ES-I3 (cell line): ENCODE measurements around the gene PODNL1.

Experiments
- H3K36me3 ChIP-seq: 2 replicates; pipeline ENCODE4 v1.6.1; 2013; ENCODE audit warnings: mild to moderate bottlenecking, low read length, control low read depth, moderate library complexity; ENCODE audit not compliant: insufficient read depth
- H3K4me1 ChIP-seq: 2 replicates; pipeline ENCODE4 v1.6.1; 2013; ENCODE audit warnings: mild to moderate bottlenecking, control low read depth, low read length; ENCODE audit not compliant: insufficient read depth
- H3K9ac ChIP-seq: 2 replicates; pipeline ENCODE4 v1.6.1; 2013; ENCODE audit warnings: low read depth, mild to moderate bottlenecking, low read length, moderate library complexity
- H3K9me3 ChIP-seq: 2 replicates; pipeline ENCODE4 v1.6.1; 2013; ENCODE audit warnings: mild to moderate bottlenecking, low read length, moderate library complexity; ENCODE audit not compliant: control insufficient read depth, insufficient read depth

The PODNL1 gene

DNA sequence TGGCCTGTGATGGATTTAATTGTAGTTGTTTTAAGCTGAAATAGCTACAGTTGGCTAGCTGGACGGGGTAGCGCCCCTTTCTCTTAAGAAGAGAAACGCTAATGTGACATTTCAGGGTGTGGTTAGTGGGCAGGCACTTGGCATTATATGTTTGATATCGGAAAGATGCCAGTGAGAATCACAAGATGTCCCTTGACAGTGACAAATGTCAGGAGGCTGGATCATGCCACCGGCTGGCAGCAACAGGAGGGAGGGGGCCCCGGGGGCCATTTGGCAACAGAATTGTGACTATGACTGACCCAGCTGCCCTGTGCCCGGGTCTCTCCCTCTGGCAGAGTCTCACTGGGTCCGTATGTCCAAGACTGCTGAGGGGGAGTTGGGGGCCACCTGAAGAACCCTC lies 18.8 kb upstream of the PODNL1 start:
- Histone ChIP-seq H3K4me1 (no peaks in the 10 kb centered on the region; the same call in 1 of the 2 replicates), H3K9ac (no peak overlapping the region), H3K36me3 (peaks cover 20% of the 10 kb centered on the region), H3K9me3 (no peaks in the 10 kb centered on the region)

DNA sequence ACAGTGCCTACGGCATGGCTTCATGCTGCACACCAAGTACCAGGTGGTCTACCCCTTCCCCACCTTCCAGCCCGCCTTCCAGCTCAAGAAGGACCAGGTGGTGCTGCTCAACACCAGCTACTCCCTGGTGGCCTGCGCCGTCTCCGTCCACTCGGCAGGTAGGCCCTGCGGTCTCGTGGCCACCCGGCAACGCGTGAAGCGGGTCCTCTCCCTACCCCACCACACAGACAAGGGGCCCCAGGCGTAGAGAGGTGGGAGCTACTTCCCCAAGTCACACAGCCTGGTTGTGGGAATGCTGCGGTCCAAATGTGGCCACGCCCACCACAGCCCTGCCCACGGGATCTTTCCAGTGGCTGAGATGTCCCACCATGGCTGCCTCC lies 18.1 kb upstream of the PODNL1 start:
- H3K9ac ChIP-seq = no peak overlapping the region
- H3K4me1 ChIP-seq = no peaks in the 10 kb centered on the region; the same call in 1 of the 2 replicates
- no peaks in the 10 kb centered on the region for H3K9me3 ChIP-seq
- H3K36me3 ChIP-seq = peaks cover 20% of the 10 kb centered on the region

DNA sequence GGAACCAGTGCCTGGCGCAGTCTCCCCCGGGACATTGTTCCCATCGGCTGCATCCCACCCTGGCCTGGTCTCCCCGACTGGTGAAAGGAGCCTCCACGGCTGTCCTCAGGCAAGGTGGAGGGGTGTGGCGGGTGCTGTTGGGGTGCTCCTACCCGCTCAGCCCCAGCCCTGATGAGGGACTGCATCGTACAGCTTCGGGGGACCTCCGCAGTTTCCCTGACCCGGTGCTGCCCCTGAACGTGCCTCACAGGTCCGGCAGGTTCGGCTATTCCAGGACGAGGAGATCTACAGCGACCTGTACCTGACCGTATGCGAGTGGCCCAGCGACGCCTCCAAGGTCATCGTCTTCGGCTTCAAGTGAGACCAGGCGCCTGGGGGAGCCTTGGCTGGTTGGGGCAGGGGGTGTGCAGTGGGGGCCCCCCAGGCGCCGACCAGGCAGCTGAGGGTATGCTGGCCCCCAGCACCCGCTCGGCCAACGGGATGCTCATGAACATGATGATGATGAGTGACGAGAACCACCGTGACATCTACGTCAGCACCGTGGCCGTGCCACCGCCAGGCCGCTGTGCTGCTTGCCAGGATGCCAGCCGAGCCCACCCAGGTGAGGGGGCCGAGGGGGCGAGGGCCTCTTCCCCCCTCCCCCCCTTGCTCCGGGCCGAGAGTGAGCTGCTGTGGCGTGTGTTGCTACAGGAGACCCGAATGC lies 17.6 kb upstream of the PODNL1 start:
- Histone ChIP-seq H3K9ac (no peak overlapping the region), H3K36me3 (peaks cover 20% of the 10 kb centered on the region), H3K9me3 (no peaks in the 10 kb centered on the region), H3K4me1 (no peaks in the 10 kb centered on the region)

DNA sequence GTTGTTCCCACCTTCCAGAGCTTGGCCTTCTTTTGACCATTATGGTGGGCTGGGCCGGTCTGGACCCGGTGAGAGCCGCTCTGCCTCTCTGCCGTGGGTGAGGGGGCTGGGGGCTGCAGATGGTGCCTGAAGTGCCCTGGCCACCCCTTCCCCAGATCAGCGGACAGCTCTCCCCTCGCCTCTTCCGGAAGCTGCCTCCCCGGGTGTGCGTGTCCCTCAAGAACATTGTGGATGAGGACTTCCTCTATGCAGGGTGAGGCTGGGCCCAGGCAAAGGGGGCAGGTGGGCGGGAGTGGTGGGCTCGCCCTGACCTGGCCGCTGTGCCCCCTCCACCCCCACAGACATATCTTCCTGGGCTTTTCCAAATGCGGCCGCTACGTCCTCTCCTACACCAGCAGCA lies 16.0 kb upstream of the PODNL1 start:
- H3K4me1 ChIP-seq = no peaks in the 10 kb centered on the region
- H3K9ac ChIP-seq = no peak overlapping the region
- H3K9me3 ChIP-seq = no peaks in the 10 kb centered on the region
- H3K36me3 ChIP-seq = peaks cover 20% of the 10 kb centered on the region

DNA sequence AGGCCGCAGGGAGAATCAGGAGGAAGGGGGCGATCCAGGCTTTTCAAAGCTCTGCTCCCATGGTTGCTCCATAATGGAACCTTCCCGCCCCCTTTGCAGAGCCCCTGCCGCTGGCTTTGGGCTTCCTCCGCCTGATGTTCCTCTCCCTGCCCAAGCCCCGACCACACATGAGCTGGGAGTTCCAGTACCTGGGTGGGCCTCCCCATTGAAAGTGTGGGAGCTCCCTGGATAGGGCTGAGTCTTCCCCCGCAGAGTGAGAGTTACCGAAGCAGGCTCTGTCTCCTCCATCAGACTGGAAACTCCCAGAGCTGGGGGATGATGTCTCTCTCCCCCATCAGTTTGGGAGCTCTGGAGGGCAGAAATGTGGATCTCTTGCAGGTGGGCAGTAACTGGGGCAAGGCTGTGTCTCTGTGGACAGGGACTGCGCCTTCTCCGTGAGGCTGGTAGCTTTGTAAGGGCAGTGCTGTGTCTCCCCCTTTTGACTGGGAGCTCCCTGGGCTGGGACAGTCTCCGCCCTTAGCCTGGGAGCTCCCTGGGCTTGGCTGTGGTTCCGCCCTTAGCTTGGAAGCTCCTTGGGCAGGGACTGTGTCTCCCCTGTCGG lies 14.8 kb upstream of the PODNL1 start:
- Histone ChIP-seq H3K4me1 (no peaks in the 10 kb centered on the region), H3K9me3 (no peaks in the 10 kb centered on the region), H3K36me3 (peaks cover 20% of the 10 kb centered on the region), H3K9ac (peak overlapping the region; percentile 53)

DNA sequence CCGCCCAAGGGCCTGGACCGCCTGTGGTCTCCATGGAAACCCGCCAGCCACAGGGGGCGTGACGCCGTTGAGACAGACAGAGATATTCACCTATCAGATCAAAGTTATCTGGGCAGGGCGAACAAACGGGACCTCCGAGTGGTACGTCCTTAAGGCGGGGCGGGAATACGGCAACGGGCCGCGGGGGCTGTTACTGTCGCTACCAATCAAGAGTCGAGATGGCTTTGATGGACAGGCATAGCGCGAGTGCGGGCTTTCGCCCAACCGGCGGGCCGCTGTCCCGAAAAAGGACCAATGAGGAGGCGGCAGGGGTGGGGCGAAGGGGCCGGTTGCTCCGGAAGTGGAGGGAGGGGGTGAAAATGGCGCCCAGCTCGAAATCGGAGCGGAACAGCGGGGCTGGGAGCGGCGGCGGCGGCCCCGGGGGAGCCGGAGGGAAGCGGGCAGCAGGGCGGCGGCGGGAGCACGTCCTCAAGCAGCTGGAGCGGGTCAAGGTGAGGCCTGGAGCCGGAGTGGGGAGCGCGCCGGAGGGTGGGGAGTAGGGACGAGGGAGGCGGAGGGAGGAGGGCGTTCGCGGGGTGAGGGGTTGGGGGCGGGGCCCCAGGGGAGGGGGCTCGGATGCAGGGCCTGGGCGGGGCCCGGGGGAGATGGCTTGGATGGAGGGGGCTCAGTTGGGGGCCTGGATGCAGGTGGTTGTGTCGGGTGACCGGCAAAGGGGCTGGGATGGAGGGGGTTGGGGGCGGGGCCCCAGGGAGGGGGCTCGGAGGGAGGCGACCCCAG lies 14.1 kb upstream of the PODNL1 start, which contains the start of gene DCAF15:
Gene DCAF15 (plus strand): TSS at position 356 of the 777 bp plus-strand sequence. CDS start 4 bp downstream, at position 360.
- Histone ChIP-seq H3K36me3 (peaks cover 13% of the 10 kb centered on the region; the same call in 1 of the 2 replicates), H3K9ac (peak within 1 kb of the TSS; percentile 68), H3K4me1 (no peaks in the 10 kb centered on the region), H3K9me3 (no peaks in the 10 kb centered on the region)

DNA sequence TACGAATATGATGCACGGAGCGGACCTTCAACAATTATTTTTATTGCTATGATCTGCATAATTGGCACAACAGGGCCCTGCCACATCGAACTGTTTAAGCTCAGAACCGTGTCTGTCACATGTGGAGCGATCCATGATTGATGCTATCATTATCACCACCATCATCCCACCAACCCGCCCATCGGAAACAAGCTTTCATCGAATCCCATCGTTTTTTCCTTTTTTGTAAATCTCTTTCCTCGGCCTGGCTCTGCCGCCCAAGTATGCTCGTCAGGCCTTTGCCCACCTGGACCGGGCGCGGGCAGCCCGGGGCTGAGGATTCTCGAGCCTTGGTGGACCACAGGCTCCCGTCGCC lies 13.6 kb upstream of the PODNL1 start:
- Histone ChIP-seq H3K9me3 (no peaks in the 10 kb centered on the region), H3K36me3 (peaks cover 8% of the 10 kb centered on the region; the same call in 1 of the 2 replicates), H3K4me1 (no peaks in the 10 kb centered on the region), H3K9ac (peak overlapping the region; percentile 29; the same call in 1 of the 2 replicates)

DNA sequence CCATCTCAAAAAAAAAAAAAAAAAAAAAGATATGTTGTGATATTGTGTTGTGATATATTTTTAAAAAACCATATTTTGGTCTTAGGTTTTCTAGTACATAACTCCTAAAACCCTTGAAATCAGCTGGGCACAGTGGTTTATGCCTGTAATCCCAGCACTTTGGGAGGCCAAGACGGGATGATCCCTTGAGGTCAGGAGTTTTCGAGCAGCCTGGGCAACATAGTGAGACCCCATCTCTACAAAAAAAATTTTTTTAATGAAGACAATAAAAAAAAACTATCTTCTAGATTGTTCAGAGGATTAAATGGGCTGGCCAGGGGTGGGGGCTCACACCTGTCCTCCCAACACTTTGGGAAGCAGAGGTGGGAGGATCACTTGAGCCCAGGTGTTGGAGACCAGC lies 12.8 kb upstream of the PODNL1 start:
- peaks cover 1% of the 10 kb centered on the region; the same call in 1 of the 2 replicates for H3K36me3 ChIP-seq
- H3K9me3 ChIP-seq = no peaks in the 10 kb centered on the region
- H3K4me1 ChIP-seq = no peaks in the 10 kb centered on the region
- H3K9ac ChIP-seq = no peak overlapping the region

DNA sequence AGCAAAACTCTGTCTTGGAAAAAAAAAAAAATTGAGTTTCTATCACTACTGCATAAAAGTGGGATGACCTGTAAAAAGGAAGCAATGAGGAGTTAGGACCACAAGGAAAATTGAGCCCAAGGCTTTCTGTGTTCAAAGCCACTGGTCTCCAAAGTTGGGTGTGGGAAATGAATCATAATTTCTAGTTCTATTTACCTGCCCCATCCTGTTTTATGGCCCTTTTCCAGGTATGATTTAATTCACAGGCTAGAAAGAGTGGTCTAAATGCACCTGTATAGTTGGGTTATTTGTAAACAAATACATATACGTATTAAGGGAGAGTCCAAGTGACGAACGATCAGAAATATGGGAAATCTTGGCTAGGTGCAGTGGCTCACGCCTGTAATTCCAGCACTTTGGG lies 8.2 kb upstream of the PODNL1 start:
- Histone ChIP-seq H3K4me1 (no peaks in the 10 kb centered on the region), H3K9me3 (no peaks in the 10 kb centered on the region; the same call in 1 of the 2 replicates), H3K36me3 (no peaks in the 10 kb centered on the region), H3K9ac (no peak overlapping the region)

DNA sequence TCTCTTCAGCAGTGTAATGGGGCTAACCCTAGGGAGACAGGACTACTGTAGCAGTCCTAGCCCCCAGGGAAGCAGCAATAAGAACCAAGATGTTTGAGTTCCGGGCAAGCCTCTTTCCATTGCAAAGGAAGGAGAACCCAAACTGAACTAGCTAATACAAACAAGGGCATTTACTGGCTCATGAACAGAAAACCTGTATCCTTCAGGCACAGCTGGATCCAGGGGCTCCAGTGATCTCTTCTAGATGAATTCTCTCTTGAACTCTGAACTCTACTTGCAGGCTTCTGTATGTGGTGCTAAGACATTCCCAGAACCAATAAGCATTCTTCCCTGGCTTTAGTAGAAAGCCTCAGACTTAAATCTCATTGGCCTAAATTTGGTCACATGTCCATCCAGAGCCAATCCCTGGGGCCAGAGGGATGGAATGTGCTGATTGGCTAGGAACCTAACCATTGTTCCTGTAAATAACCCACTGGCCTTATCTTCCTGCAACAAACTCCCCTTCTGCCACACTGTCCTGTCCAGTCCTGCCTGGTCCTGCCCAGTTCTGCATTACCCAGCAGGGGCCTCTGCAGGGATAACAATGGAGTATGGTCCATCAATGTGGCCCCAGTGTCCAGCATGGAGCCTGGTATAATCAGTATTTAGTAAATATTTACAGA lies 3.9 kb upstream of the PODNL1 start:
- Histone ChIP-seq H3K9ac (no peak overlapping the region), H3K36me3 (no peaks in the 10 kb centered on the region), H3K4me1 (no peaks in the 10 kb centered on the region; the same call in 1 of the 2 replicates), H3K9me3 (no peaks in the 10 kb centered on the region; the same call in 1 of the 2 replicates)

DNA sequence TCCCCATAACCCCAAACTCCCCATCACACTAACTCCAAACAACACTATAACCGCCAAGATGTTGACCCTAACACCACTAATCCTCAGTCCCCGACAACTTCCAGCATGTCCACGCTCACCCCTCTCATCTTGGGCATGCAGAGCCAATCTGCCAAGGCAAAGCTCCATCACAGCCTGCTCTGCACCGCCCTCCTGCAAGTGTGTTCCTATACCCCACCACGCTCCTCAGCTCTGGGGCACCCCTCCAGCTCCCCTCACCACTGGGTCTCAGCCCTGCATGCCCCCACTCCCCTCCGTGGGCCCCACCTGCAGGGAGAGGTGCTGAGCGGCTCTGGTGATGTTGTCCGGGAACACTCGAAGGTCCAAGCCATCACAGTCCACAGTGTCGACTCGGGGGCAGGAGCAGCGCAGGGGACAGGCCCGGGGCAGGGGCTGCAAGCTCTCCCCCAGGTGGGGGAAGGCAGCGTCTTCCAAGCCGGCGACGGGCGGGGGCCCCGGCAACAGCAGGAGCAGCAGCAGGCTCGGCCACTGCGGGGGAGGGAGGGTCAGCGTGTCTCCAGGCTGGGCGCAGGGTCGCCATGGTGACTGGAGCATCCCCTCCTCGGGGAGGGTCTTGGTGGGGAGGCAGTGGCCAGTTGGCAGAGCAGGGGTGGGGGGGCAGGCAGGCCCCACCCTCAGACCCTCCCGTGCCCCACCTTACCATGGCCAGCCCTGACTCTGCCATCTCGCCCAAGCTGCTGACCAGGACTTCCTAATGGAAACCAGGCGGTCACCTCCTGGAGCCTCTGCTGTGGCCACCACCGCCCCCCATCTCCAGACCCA lies 527 bp downstream of the PODNL1 start:
- H3K36me3 ChIP-seq = no peaks in the 10 kb centered on the region
- H3K9ac ChIP-seq = peak overlapping the region; percentile 3; the same call in 1 of the 2 replicates
- peaks cover 11% of the 10 kb centered on the region; the same call in 1 of the 2 replicates for H3K4me1 ChIP-seq
- no peaks in the 10 kb centered on the region for H3K9me3 ChIP-seq

DNA sequence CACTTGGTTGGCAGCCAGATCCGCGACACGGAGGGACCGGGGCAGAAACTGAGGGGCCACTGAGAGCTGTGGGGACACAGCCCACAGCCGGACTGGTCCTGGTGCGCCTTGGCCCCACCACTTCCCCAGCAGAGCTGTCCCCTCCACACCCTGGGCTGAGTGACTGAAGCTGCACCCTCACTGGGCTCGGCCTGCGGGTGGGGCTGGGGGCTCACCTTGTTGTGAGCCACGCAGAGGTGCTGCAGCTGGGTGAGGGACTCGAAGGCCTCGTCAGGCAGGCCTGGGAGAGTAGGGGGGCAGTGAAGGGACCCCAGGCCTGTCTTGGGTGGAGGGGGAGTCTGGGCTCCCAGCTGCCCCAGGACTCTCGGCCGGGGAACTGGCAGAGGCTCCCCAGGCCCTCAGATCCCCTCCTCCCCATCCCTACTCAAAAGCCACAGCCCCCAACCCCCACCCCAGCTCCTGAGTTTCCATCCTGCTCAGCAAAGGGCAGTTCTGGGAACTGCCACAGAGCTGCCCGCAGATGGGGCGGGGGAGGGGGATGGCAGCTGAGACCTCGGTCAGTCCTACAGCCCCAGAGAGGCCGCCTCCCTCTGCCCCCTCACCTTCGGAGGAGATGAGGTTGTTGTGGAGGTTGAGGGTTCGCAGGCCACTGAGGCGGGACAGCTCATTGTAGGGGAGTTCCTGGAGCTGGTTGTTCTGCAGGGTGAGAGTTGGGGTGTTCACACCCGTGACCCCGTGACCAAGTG lies 2.3 kb downstream of the PODNL1 start:
- H3K36me3 ChIP-seq = no peaks in the 10 kb centered on the region
- no peak overlapping the region for H3K9ac ChIP-seq
- H3K4me1 ChIP-seq = peaks cover 11% of the 10 kb centered on the region; the same call in 1 of the 2 replicates
- H3K9me3 ChIP-seq = no peaks in the 10 kb centered on the region

DNA sequence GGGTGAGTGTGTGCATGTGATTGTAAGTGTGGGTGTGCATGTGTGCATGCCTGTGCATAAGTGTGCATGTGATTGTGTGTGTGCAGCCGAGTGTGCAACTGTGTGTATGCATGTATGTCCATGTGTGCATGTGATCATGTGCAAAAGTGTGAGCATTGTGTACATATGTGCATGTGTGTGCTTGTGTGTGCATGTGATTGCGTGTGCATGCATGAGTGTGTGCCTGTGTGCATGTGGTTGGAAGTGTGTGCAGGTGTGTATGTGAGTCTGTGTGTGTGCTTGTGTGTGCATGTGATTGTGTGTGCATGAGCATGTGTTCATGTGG lies 3.5 kb downstream of the PODNL1 start:
- Histone ChIP-seq H3K9me3 (no peaks in the 10 kb centered on the region), H3K4me1 (peaks cover 11% of the 10 kb centered on the region; the same call in 1 of the 2 replicates), H3K36me3 (no peaks in the 10 kb centered on the region), H3K9ac (no peak overlapping the region)
